ENCODE results near the gene AMPH.

DNA sequence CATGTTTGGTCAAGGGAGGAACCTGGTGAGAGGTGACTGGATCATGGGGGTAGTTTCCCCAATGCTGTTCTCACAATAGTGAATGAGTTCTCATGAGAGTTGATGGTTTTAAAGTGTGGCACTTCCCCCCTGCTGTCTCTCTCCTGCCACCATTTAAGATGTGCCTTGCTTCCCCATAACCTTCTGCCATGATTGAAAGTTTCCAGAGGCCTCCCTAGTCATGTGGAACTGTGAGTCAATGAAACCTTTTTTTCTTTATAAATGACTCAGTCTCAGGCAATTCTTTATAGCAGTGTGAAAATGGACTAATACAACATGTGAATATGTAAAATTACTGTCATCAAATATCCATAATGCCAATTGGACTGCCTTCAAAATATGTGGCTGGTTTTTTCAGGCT, 192.2 kb downstream of the AMPH start:
- TF ChIP-seq, protein P1, sequence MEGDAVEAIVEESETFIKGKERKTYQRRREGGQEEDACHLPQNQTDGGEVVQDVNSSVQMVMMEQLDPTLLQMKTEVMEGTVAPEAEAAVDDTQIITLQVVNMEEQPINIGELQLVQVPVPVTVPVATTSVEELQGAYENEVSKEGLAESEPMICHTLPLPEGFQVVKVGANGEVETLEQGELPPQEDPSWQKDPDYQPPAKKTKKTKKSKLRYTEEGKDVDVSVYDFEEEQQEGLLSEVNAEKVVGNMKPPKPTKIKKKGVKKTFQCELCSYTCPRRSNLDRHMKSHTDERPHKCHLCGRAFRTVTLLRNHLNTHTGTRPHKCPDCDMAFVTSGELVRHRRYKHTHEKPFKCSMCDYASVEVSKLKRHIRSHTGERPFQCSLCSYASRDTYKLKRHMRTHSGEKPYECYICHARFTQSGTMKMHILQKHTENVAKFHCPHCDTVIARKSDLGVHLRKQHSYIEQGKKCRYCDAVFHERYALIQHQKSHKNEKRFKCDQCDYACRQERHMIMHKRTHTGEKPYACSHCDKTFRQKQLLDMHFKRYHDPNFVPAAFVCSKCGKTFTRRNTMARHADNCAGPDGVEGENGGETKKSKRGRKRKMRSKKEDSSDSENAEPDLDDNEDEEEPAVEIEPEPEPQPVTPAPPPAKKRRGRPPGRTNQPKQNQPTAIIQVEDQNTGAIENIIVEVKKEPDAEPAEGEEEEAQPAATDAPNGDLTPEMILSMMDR (IDR thresholded peaks at IDR 0.05): no peak
- TF ChIP-seq POLR2A (IDR thresholded peaks at IDR 0.05; ENCODE audit: low read depth): no peak
- no peak for TF ChIP-seq EP300 (IDR thresholded peaks at IDR 0.05)
- TF ChIP-seq POLR2AphosphoS5 (IDR thresholded peaks at IDR 0.05): no peak

Data from esophagus muscularis mucosa (tissue), 4 donors.